Neural cell (in vitro differentiated cells): ENCODE results near the gene VPREB3. TPM values are rescaled to one million over a fixed set of nuclear protein-coding genes. Genes with fewer than 3 reads are reported as not detected.

ENCODE experiments used
- H2AFZ ChIP-seq: fragments of 200-600, 300-800 bp; sonication (generic), shearing (Covaris generic); 2 replicates; pipeline ENCODE4 v1.6.0; 2014; ENCODE audit warnings: low read depth, mild to moderate bottlenecking, antibody characterized with exemption, low read length, moderate library complexity
- H3F3A ChIP-seq: fragments of 200-600 bp; shearing (Covaris generic); 2 replicates; pipeline ENCODE4 v1.6.1; 2016; ENCODE audit warnings: mild to moderate bottlenecking, moderate library complexity, mixed read lengths, antibody characterized with exemption, low read length; ENCODE audit not compliant: insufficient read depth, poor library complexity, severe bottlenecking
- H3K27ac ChIP-seq: fragments of 200-600, 300-800 bp; sonication (generic), shearing (Covaris generic); 2 replicates; pipeline ENCODE4 v1.5.1; 2014; ENCODE audit warnings: mild to moderate bottlenecking, low read length, moderate library complexity
- H3K27me3 ChIP-seq: fragments of 300-800, 200-600 bp; sonication (generic), shearing (Covaris generic); 2 replicates; pipeline ENCODE4 v1.6.0; 2014; ENCODE audit warnings: mild to moderate bottlenecking, low read depth, low read length, moderate library complexity; ENCODE audit not compliant: insufficient read depth
- H3K36me3 ChIP-seq: fragments of 300-800, 200-600 bp; sonication (generic), shearing (Covaris generic); 2 replicates; pipeline ENCODE4 v1.5.1; 2014; ENCODE audit warnings: mild to moderate bottlenecking, antibody characterized with exemption, low read length, moderate library complexity; ENCODE audit not compliant: insufficient read depth
- H3K4me2 ChIP-seq: fragments of 300-800, 200-600 bp; sonication (generic), shearing (Covaris generic); 2 replicates; pipeline ENCODE4 v1.6.0; 2014; ENCODE audit warnings: mild to moderate bottlenecking, low read length
- H3K4me3 ChIP-seq: fragments of 300-800, 200-600 bp; sonication (generic), shearing (Covaris generic); 2 replicates; pipeline ENCODE4 v1.5.1; 2014; ENCODE audit warnings: mild to moderate bottlenecking, low read length, moderate library complexity
- H3K79me2 ChIP-seq: fragments of 200-600 bp; shearing (Covaris generic); replicated peaks from 2 replicates; pipeline ENCODE4 v1.6.0; 2014; ENCODE audit warnings: mild to moderate bottlenecking, low read length, moderate library complexity; ENCODE audit not compliant: insufficient read depth
- H3K9ac ChIP-seq: fragments of 300-800, 200-600 bp; sonication (generic), shearing (Covaris generic); 2 replicates; pipeline ENCODE4 v1.6.1; 2016; ENCODE audit warnings: mild to moderate bottlenecking, low read length, mixed read lengths
- H3K9me2 ChIP-seq: fragments of 200-600 bp; shearing (Covaris generic); 2 replicates; pipeline ENCODE4 v1.6.1; 2016; ENCODE audit warnings: mild to moderate bottlenecking, low read length, mixed read lengths; ENCODE audit not compliant: insufficient read depth
- H3K9me3 ChIP-seq: fragments of 200-600, 300-800 bp; sonication (generic), shearing (Covaris generic); 2 replicates; pipeline ENCODE4 v1.6.1; 2016; ENCODE audit warnings: mild to moderate bottlenecking, mixed run types, low read length, moderate library complexity, mixed read lengths
- H4K20me1 ChIP-seq: fragments of 200-600 bp; shearing (Covaris generic); 2 replicates; pipeline ENCODE4 v1.6.1; 2016; ENCODE audit warnings: mild to moderate bottlenecking, mixed run types; ENCODE audit not compliant: insufficient read depth
- EP300 ChIP-seq: fragments of 450-650 bp; conservative IDR thresholded peaks from 2 replicates; pipeline ENCODE4 v1.6.1; 2014; ENCODE audit warnings: antibody characterized with exemption, mild to moderate bottlenecking, moderate library complexity; ENCODE audit not compliant: poor library complexity, severe bottlenecking
- EZH2 ChIP-seq: fragments of 200-600, 300-800 bp; shearing (Covaris generic), sonication (generic); IDR thresholded peaks from 2 replicates; pipeline ENCODE4 v1.6.1; 2014; ENCODE audit warnings: antibody characterized with exemption, low read length, borderline replicate concordance, mild to moderate bottlenecking; ENCODE audit not compliant: insufficient read depth, poor library complexity, severe bottlenecking
- MXI1 ChIP-seq: fragments of 450-650 bp; conservative IDR thresholded peaks from 2 replicates; pipeline ENCODE4 v1.6.1; 2014; ENCODE audit warnings: antibody characterized with exemption, mild to moderate bottlenecking; ENCODE audit not compliant: poor library complexity, severe bottlenecking
- POLR2AphosphoS5 ChIP-seq: IDR thresholded peaks from 2 replicates; pipeline ENCODE4 v1.6.1; 2012
- RAD21 ChIP-seq: fragments of 450-650 bp; conservative IDR thresholded peaks from 2 replicates; pipeline ENCODE4 v1.6.1; 2014; ENCODE audit warnings: antibody characterized with exemption, mild to moderate bottlenecking, moderate library complexity
- SMC3 ChIP-seq: fragments of 450-650 bp; conservative IDR thresholded peaks from 2 replicates; pipeline ENCODE4 v1.6.1; 2014; ENCODE audit warnings: antibody characterized with exemption, mild to moderate bottlenecking, moderate library complexity; ENCODE audit not compliant: poor library complexity
- TAF1 ChIP-seq: IDR thresholded peaks from 2 replicates; pipeline ENCODE4 v1.6.1; 2012; ENCODE audit warnings: low read depth
- polyA plus RNA-seq: library from polyadenylated mRNA; depleted of rRNA; stranded (reverse); fragments of >200 nt; gene quantifications from 2 replicates; pipeline ENCODE4 v1.2.3, GENCODE V29; 2014
- TF ChIP-seq, protein P1 (sequence below): IDR thresholded peaks from 2 replicates; pipeline ENCODE4 v1.6.1; 2012; ENCODE audit warnings: borderline replicate concordance
- TF ChIP-seq, protein P2 (sequence below): fragments of 450-650 bp; IDR thresholded peaks from 2 replicates; pipeline ENCODE4 v1.5.1; 2014; ENCODE audit warnings: antibody characterized with exemption, mild to moderate bottlenecking, moderate library complexity; ENCODE audit not compliant: poor library complexity, severe bottlenecking

VPREB3 gene
- polyA plus RNA-seq, 1 donor from 2014 or later, result not detected

DNA sequence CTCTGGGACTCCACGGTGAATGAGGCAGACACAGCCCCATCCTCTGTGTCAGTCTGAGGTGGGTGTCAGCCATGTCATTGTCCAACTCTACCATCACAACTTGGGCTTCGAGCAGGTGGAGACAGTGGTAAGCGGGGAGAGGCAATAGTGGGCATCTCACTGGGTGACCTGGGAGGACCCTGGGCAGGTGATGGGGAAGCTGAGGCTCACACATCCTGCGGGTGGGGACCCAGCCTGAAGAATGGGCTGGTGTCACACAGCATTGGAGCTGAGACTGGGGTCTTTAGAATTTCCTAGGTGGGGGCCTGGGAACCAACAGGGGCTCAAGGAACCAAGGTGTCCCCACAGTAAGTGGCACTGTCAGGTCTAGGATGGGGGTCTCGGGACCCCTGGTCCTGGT, 25.5 kb upstream of the VPREB3 start:
- H3K4me3 ChIP-seq, result no peak overlapping the region
- H3K4me2 ChIP-seq, result no peak overlapping the region
- no peaks in the 10 kb centered on the region for H3K9me3 ChIP-seq
- H3K79me2 ChIP-seq, result no peaks in the 10 kb centered on the region
- no peak overlapping the region for H2AFZ ChIP-seq
- H3K36me3 ChIP-seq, result no peaks in the 10 kb centered on the region
- no peaks in the 10 kb centered on the region for H3K27me3 ChIP-seq
- H3K9ac ChIP-seq, result no peak overlapping the region
- no peak overlapping the region for H3K27ac ChIP-seq
- no peaks in the 10 kb centered on the region for H3F3A ChIP-seq
- H4K20me1 ChIP-seq, result no peaks in the 10 kb centered on the region
- TF ChIP-seq RAD21 (no peak), SMC3 (no peak), TAF1 (no peak), EZH2 (no peak), EP300 (no peak), MXI1 (no peak), POLR2AphosphoS5 (no peak)
- TF ChIP-seq, protein P1, sequence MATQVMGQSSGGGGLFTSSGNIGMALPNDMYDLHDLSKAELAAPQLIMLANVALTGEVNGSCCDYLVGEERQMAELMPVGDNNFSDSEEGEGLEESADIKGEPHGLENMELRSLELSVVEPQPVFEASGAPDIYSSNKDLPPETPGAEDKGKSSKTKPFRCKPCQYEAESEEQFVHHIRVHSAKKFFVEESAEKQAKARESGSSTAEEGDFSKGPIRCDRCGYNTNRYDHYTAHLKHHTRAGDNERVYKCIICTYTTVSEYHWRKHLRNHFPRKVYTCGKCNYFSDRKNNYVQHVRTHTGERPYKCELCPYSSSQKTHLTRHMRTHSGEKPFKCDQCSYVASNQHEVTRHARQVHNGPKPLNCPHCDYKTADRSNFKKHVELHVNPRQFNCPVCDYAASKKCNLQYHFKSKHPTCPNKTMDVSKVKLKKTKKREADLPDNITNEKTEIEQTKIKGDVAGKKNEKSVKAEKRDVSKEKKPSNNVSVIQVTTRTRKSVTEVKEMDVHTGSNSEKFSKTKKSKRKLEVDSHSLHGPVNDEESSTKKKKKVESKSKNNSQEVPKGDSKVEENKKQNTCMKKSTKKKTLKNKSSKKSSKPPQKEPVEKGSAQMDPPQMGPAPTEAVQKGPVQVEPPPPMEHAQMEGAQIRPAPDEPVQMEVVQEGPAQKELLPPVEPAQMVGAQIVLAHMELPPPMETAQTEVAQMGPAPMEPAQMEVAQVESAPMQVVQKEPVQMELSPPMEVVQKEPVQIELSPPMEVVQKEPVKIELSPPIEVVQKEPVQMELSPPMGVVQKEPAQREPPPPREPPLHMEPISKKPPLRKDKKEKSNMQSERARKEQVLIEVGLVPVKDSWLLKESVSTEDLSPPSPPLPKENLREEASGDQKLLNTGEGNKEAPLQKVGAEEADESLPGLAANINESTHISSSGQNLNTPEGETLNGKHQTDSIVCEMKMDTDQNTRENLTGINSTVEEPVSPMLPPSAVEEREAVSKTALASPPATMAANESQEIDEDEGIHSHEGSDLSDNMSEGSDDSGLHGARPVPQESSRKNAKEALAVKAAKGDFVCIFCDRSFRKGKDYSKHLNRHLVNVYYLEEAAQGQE, result no peak
- H3K9me2 ChIP-seq, result no peaks in the 10 kb centered on the region

DNA sequence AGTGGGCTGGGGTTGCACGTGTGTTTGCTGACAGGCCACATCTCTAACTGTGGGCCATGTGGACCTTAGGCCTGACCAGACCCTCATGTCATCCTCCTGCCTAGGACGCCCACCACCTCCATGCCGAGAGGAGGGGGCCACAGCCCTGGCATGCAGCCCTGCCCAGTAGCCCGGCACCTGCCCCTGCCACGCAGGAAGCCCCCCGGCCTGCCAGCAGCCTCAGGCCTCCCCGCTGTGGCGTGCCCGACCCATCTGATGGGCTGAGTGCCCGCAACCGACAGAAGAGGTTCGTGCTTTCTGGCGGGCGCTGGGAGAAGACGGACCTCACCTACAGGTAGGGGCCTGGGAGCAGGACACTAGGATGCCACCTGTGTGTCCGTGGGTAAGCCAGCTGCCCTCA, 24.9 kb upstream of the VPREB3 start:
- H3K27me3 ChIP-seq, result no peaks in the 10 kb centered on the region
- no peak overlapping the region for H3K9ac ChIP-seq
- no peaks in the 10 kb centered on the region for H3F3A ChIP-seq
- H4K20me1 ChIP-seq, result no peaks in the 10 kb centered on the region
- no peak overlapping the region for H3K27ac ChIP-seq
- no peaks in the 10 kb centered on the region for H3K9me2 ChIP-seq
- no peaks in the 10 kb centered on the region for H3K9me3 ChIP-seq
- no peak overlapping the region for H2AFZ ChIP-seq
- no peak for TF ChIP-seq EZH2
- TF ChIP-seq TAF1, result no peak
- TF ChIP-seq MXI1, result no peak
- TF ChIP-seq, protein P1, result no peak
- no peak for TF ChIP-seq RAD21
- TF ChIP-seq SMC3, result no peak
- TF ChIP-seq POLR2AphosphoS5, result no peak
- no peak for TF ChIP-seq EP300
- TF ChIP-seq, protein P2, sequence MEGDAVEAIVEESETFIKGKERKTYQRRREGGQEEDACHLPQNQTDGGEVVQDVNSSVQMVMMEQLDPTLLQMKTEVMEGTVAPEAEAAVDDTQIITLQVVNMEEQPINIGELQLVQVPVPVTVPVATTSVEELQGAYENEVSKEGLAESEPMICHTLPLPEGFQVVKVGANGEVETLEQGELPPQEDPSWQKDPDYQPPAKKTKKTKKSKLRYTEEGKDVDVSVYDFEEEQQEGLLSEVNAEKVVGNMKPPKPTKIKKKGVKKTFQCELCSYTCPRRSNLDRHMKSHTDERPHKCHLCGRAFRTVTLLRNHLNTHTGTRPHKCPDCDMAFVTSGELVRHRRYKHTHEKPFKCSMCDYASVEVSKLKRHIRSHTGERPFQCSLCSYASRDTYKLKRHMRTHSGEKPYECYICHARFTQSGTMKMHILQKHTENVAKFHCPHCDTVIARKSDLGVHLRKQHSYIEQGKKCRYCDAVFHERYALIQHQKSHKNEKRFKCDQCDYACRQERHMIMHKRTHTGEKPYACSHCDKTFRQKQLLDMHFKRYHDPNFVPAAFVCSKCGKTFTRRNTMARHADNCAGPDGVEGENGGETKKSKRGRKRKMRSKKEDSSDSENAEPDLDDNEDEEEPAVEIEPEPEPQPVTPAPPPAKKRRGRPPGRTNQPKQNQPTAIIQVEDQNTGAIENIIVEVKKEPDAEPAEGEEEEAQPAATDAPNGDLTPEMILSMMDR, result no peak
- H3K4me2 ChIP-seq, result no peak overlapping the region
- no peaks in the 10 kb centered on the region for H3K36me3 ChIP-seq
- no peak overlapping the region for H3K4me3 ChIP-seq
- H3K79me2 ChIP-seq, result no peaks in the 10 kb centered on the region
